Psoas muscle (tissue), 8 donors: ENCODE data around the gene MS4A4A. TPM values are rescaled to one million over a fixed set of nuclear protein-coding genes. Genes with fewer than 3 reads are reported as not detected.

Experiments used
- ATAC-seq, 4 donors: fragments of 200-7000 bp; cut with Tn5 transposase; one replicate each; pipeline ENCODE4 v1.9.1; 2020; ENCODE audit warnings: moderate library complexity in 3 of 4, mild to moderate bottlenecking in 2 of 4
- DNase-seq, 2 donors: peaks; one replicate each; pipeline ENCODE4 v3.0.0-alpha.2; 2020
- H3K27ac ChIP-seq: fragments of 200-600 bp; one replicate; pipeline ENCODE4 v1.8.0; 2022
- H3K27me3 ChIP-seq, 3 donors: fragments of 200-600 bp in 1 of 3; one replicate each; pipeline versions ENCODE4 v1.6.1 to v1.8.0; 2013 to 2022; ENCODE audit warnings: low read length in 2 of 3, mild to moderate bottlenecking in 2 of 3, moderate library complexity in 1 of 3; ENCODE audit not compliant: insufficient read depth in 3 of 3
- H3K36me3 ChIP-seq, 2 donors: fragments of 200-600 bp in 1 of 2; one replicate each; pipeline versions ENCODE4 v1.6.1 to v1.8.0; 2013 to 2022; ENCODE audit warnings: low read depth in 1 of 2, mild to moderate bottlenecking in 1 of 2, moderate library complexity in 1 of 2; ENCODE audit not compliant: insufficient read depth in 1 of 2
- H3K4me1 ChIP-seq: fragments of 200-600 bp; one replicate; pipeline ENCODE4 v1.8.0; 2022
- H3K4me3 ChIP-seq: fragments of 200-600 bp; one replicate; pipeline ENCODE4 v1.8.0; 2022; ENCODE audit warnings: mild to moderate bottlenecking
- H3K9me3 ChIP-seq: fragments of 200-600 bp; one replicate; pipeline ENCODE4 v1.8.0; 2022
- CTCF ChIP-seq: fragments of 200-600 bp; IDR thresholded peaks from one replicate; pipeline ENCODE4 v1.8.0; 2022; ENCODE audit warnings: antibody characterized with exemption
- WGBS, 3 donors: extraction: QIAGEN DNeasy Blood & Tissue Kit; methylation state at CpG; one replicate each; pipeline versions ENCODE4 v1.1.6 to v1.1.7; 2013; 5-methylcytosine and 5-hydroxymethylcytosine counted together
- intact Hi-C, 2 donors: fragments of 100-400 bp; cut with DNase I; formaldehyde crosslinking; loops; one replicate each; pipeline versions ENCODE4 v1.11.0 to v1.14.2; 2022
- polyA plus RNA-seq, 3 donors: library from polyadenylated mRNA; stranded (reverse); fragments of 200-250 nt; gene quantifications; one replicate each; pipeline ENCODE4 v1.2.3, GENCODE V29; 2013
- total RNA-seq, 4 donors: library from RNA; stranded (reverse); fragmentation: NEBNext Ultra II Directional in 2 of 4; extraction: Animal tissue kit (Norgen Biotek cat#: 25700) in 2 of 4; gene quantifications; one replicate each; pipeline versions ENCODE4 v1.2.1 to v1.2.4, GENCODE V29; 2021 to 2023
- donor health status: healthy with polysubstance abuse.
- donor health status: DM: no; HTN: no; CAD: no; lungs with moderate emphysema.
- donor health status: Bipolar disorder and iron deficiency.
- donor health status: healthy.
- donor health status: DM: yes; HTN: yes; CAD: no.
- donor health status: DM: no; HTN: no; CAD: no.
- donor health status: DM: no; HTN: no; CAD: no.
- donor health status: DM: yes; HTN: yes; CAD: no.

MS4A4A gene
- total and polyA plus RNA-seq, 7 donors, result 2.4 to 9.4 (median 6.7) TPM

- H3K9me3 ChIP-seq, result no peaks in the 10 kb centered on the region
- ATAC-seq, result no peak
- H3K4me1 ChIP-seq, result no peaks in the 10 kb centered on the region
- H3K4me3 ChIP-seq, result no peak overlapping the region
- no peak for DNase-seq
- H3K36me3 ChIP-seq, result no peaks in the 10 kb centered on the region
- 74 to 78% (median 75%) methylated on average over 10 of the region's 10 CpGs for WGBS, 3 donors
- peak; percentile 26 for TF ChIP-seq CTCF
- no peak overlapping the region for H3K27ac ChIP-seq
- H3K27me3 ChIP-seq, result no peaks in the 10 kb centered on the region
- intact Hi-C loops, result no loop called here
Observed at GRCh38 chr11:60343094-60343704, 62.7 kb downstream of the MS4A4A start.

GRCh38 chr11:60344146-60344545 lies 63.7 kb downstream of the MS4A4A start:
- no peak for ATAC-seq

GRCh38 chr11:60345489-60345888 lies 65.0 kb downstream of the MS4A4A start:
- Histone ChIP-seq H3K4me3 (no peak overlapping the region), H3K4me1 (no peaks in the 10 kb centered on the region), H3K27ac (no peak overlapping the region), H3K9me3 (no peaks in the 10 kb centered on the region), H3K27me3 (no peaks in the 10 kb centered on the region), H3K36me3 (no peaks in the 10 kb centered on the region)
- DNase-seq (no peak), ATAC-seq (no peak)
- intact Hi-C loops, result no loop called here
- peak; percentile 8 for TF ChIP-seq CTCF

More at GRCh38 chr11:60344146-60344545, 63.7 kb downstream of the MS4A4A start:
- Histone ChIP-seq H3K27me3 (no peaks in the 10 kb centered on the region), H3K36me3 (no peaks in the 10 kb centered on the region), H3K4me1 (no peaks in the 10 kb centered on the region), H3K9me3 (no peaks in the 10 kb centered on the region), H3K4me3 (no peak overlapping the region), H3K27ac (no peak overlapping the region)
- DNase-seq, result no peak
- WGBS, 3 donors, result 65 to 75% (median 72%) methylated on average over 2 of the region's 2 CpGs
- intact Hi-C loops, result no loop called here
- no peak for TF ChIP-seq CTCF

GRCh38 chr11:60347084-60347797 lies 66.8 kb downstream of the MS4A4A start:
- Histone ChIP-seq H3K36me3 (no peaks in the 10 kb centered on the region), H3K27ac (no peak overlapping the region), H3K4me1 (no peaks in the 10 kb centered on the region), H3K9me3 (no peaks in the 10 kb centered on the region), H3K27me3 (no peaks in the 10 kb centered on the region), H3K4me3 (no peak overlapping the region)
- no peak for DNase-seq
- WGBS, 3 donors, result 70 to 88% (median 85%) methylated on average over 2 of the region's 2 CpGs
- ATAC-seq, result no peak
- intact Hi-C loops, result no loop called here
- TF ChIP-seq CTCF, result no peak

GRCh38 chr11:60348116-60348515 lies 67.7 kb downstream of the MS4A4A start:
- H3K36me3 ChIP-seq, result no peaks in the 10 kb centered on the region
- no peak overlapping the region for H3K4me3 ChIP-seq
- H3K27ac ChIP-seq, result no peak overlapping the region
- H3K4me1 ChIP-seq, result no peaks in the 10 kb centered on the region
- 62 to 65% (median 64%) methylated on average over 2 of the region's 2 CpGs for WGBS, 3 donors
- TF ChIP-seq CTCF, result no peak
- no peaks in the 10 kb centered on the region for H3K27me3 ChIP-seq
- no peak for DNase-seq
- H3K9me3 ChIP-seq, result no peaks in the 10 kb centered on the region
- no peak for ATAC-seq
- intact Hi-C loops, result no loop called here
